DMS79 (cell line): ENCODE data around the gene COL12A1.

ENCODE experiments used
- DNase-seq: peaks from one replicate; lab custom pipeline; 2025; lab: John Stamatoyannopoulos, UW

The COL12A1 gene

GRCh38 chr6:75205776-75206575 is at the start of gene COL12A1:
Gene COL12A1 (minus strand): TSS chr6:75206053. CDS start chr6:75202792, 3,261 bp downstream.
- peak; percentile 41 for DNase-seq

- no peak for DNase-seq
Observed at GRCh38 chr6:75250552-75250951, 44.7 kb upstream of the COL12A1 start.

- DNase-seq: no peak
Observed at GRCh38 chr6:75249837-75250236, 44.0 kb upstream of the COL12A1 start.

- DNase-seq: no peak
Observed at GRCh38 chr6:75246386-75246785, 40.5 kb upstream of the COL12A1 start.

GRCh38 chr6:75244063-75244584 is 38.3 kb upstream of the COL12A1 start:
- peak; percentile 35 for DNase-seq

GRCh38 chr6:75243333-75244062 is 37.6 kb upstream of the COL12A1 start, which contains the start of gene COX7A2:
Gene COX7A2 (minus strand): TSS chr6:75243801. CDS start chr6:75243734, 67 bp downstream.
- DNase-seq: peak; percentile 95

- no peak for DNase-seq
Observed at GRCh38 chr6:75236630-75237029, 30.8 kb upstream of the COL12A1 start.

- no peak for DNase-seq
Observed at GRCh38 chr6:75235271-75235670, 29.4 kb upstream of the COL12A1 start.

- DNase-seq: no peak
Observed at GRCh38 chr6:75234126-75234865, 28.4 kb upstream of the COL12A1 start.

GRCh38 chr6:75233092-75233615 is 27.3 kb upstream of the COL12A1 start:
- DNase-seq: no peak

- DNase-seq: no peak
Observed at GRCh38 chr6:75230484-75231325, 24.9 kb upstream of the COL12A1 start.

- no peak for DNase-seq
Observed at GRCh38 chr6:75224303-75224926, 18.6 kb upstream of the COL12A1 start.

- no peak for DNase-seq
Observed at GRCh38 chr6:75223428-75223827, 17.6 kb upstream of the COL12A1 start.

- DNase-seq: no peak
Observed at GRCh38 chr6:75222261-75222660, 16.4 kb upstream of the COL12A1 start.

GRCh38 chr6:75221116-75221515 is 15.3 kb upstream of the COL12A1 start:
- no peak for DNase-seq

GRCh38 chr6:75220357-75220756 is 14.5 kb upstream of the COL12A1 start:
- no peak for DNase-seq

- no peak for DNase-seq
Observed at GRCh38 chr6:75219263-75219662, 13.4 kb upstream of the COL12A1 start.

- no peak for DNase-seq
Observed at GRCh38 chr6:75217193-75217592, 11.3 kb upstream of the COL12A1 start.

- no peak for DNase-seq
Observed at GRCh38 chr6:75215291-75215690, 9.4 kb upstream of the COL12A1 start.

GRCh38 chr6:75213732-75214131 is 7.9 kb upstream of the COL12A1 start:
- no peak for DNase-seq

GRCh38 chr6:75213112-75213511 is 7.3 kb upstream of the COL12A1 start:
- DNase-seq: no peak
